Measurements from ENCODE around the gene RPL36A.

RPL36A gene

GRCh38 chrX:101393530-101394305 is 2.9 kb downstream of the RPL36A start:
- DNase-seq = no peak

GRCh38 chrX:101394372-101394771 is 3.6 kb downstream of the RPL36A start:
- no peak for DNase-seq

GRCh38 chrX:101395789-101396188 is 5.0 kb downstream of the RPL36A start:
- no peak for DNase-seq

GRCh38 chrX:101397779-101398178 is 7.0 kb downstream of the RPL36A start:
- DNase-seq = no peak

GRCh38 chrX:101398694-101399093 is 7.9 kb downstream of the RPL36A start:
- DNase-seq = no peak

GRCh38 chrX:101399825-101400224 is 9.0 kb downstream of the RPL36A start:
- DNase-seq = no peak

GRCh38 chrX:101407167-101407747 is 16.4 kb downstream of the RPL36A start:
- DNase-seq = no peak

GRCh38 chrX:101407748-101408531 is 17.1 kb downstream of the RPL36A start, which contains the start of the genes GLA and HNRNPH2:
TSS of gene GLA (minus strand) at chrX:101407925. CDS start at chrX:101407903, 22 bp downstream.
TSS of gene HNRNPH2 (plus strand) at chrX:101408222. CDS start at chrX:101411989, 3,767 bp downstream.
- peak; percentile 98 for DNase-seq

GRCh38 chrX:101408532-101408841 is 17.7 kb downstream of the RPL36A start:
- DNase-seq = no peak

GRCh38 chrX:101409043-101409442 is 18.2 kb downstream of the RPL36A start:
- no peak for DNase-seq

- DNase-seq = peak; percentile 1
Observed at GRCh38 chrX:101410461-101410860, 19.6 kb downstream of the RPL36A start.

- DNase-seq = no peak
Observed at GRCh38 chrX:101411984-101412383, 21.2 kb downstream of the RPL36A start.

- DNase-seq = peak; percentile 89
Observed at GRCh38 chrX:101415180-101416145, 24.7 kb downstream of the RPL36A start.

GRCh38 chrX:101416691-101417090 is 25.9 kb downstream of the RPL36A start:
- DNase-seq = no peak

- DNase-seq = peak; percentile 1
Observed at GRCh38 chrX:101417190-101417589, 26.4 kb downstream of the RPL36A start.

GRCh38 chrX:101417981-101418841 is 27.4 kb downstream of the RPL36A start:
- peak; percentile 85 for DNase-seq

- DNase-seq = no peak
Observed at GRCh38 chrX:101419489-101419888, 28.7 kb downstream of the RPL36A start.

- DNase-seq = no peak
Observed at GRCh38 chrX:101427954-101428353, 37.1 kb downstream of the RPL36A start.

- no peak for DNase-seq
Observed at GRCh38 chrX:101429934-101430333, 39.1 kb downstream of the RPL36A start.

GRCh38 chrX:101430457-101431078 is 39.8 kb downstream of the RPL36A start:
- DNase-seq = no peak

- no peak for DNase-seq
Observed at GRCh38 chrX:101442085-101442484, 51.3 kb downstream of the RPL36A start.
